ENCODE measurements around the gene CAMK2D.

- TF ChIP-seq, protein P1, sequence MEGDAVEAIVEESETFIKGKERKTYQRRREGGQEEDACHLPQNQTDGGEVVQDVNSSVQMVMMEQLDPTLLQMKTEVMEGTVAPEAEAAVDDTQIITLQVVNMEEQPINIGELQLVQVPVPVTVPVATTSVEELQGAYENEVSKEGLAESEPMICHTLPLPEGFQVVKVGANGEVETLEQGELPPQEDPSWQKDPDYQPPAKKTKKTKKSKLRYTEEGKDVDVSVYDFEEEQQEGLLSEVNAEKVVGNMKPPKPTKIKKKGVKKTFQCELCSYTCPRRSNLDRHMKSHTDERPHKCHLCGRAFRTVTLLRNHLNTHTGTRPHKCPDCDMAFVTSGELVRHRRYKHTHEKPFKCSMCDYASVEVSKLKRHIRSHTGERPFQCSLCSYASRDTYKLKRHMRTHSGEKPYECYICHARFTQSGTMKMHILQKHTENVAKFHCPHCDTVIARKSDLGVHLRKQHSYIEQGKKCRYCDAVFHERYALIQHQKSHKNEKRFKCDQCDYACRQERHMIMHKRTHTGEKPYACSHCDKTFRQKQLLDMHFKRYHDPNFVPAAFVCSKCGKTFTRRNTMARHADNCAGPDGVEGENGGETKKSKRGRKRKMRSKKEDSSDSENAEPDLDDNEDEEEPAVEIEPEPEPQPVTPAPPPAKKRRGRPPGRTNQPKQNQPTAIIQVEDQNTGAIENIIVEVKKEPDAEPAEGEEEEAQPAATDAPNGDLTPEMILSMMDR (IDR thresholded peaks at IDR 0.05) = no peak
- TF ChIP-seq POLR2AphosphoS5 (IDR thresholded peaks at IDR 0.05) = no peak
- TF ChIP-seq POLR2A (IDR thresholded peaks at IDR 0.05) = no peak
- no peak for TF ChIP-seq EP300 (IDR thresholded peaks at IDR 0.05)
Observed at GRCh38 chr4:113711883-113712662, 49.5 kb downstream of the CAMK2D start.
